GM21717 (cell line): ENCODE results near the gene SIRT7.

ENCODE experiments used
- ATAC-seq: cut with Tn5 transposase; IDR thresholded peaks from one replicate; pipeline ENCODE4 v1.9.1; 2021; ENCODE audit warnings: mild to moderate bottlenecking, moderate library complexity; ENCODE audit not compliant: unreplicated experiment

Gene SIRT7

GRCh38 chr17:81933178-81933699 is 15.3 kb upstream of the SIRT7 start:
- no peak for ATAC-seq

- ATAC-seq = no peak
Measured at GRCh38 chr17:81932333-81932983, 14.5 kb upstream of the SIRT7 start.

GRCh38 chr17:81931557-81932332 is 13.8 kb upstream of the SIRT7 start:
- ATAC-seq = no peak

GRCh38 chr17:81931189-81931556 is 13.2 kb upstream of the SIRT7 start:
- no peak for ATAC-seq

GRCh38 chr17:81930142-81931125 is 12.5 kb upstream of the SIRT7 start:
- ATAC-seq = no peak

GRCh38 chr17:81929253-81930141 is 11.5 kb upstream of the SIRT7 start:
- no peak for ATAC-seq

- no peak for ATAC-seq
Measured at GRCh38 chr17:81928544-81929252, 10.7 kb upstream of the SIRT7 start.

- ATAC-seq = peak; percentile 46
Measured at GRCh38 chr17:81927653-81928543, 9.9 kb upstream of the SIRT7 start, which contains the start of gene MAFG. TSS of gene MAFG (minus strand) at chr17:81927735. CDS start at chr17:81923185, 4,550 bp downstream.

GRCh38 chr17:81927152-81927652 is 9.2 kb upstream of the SIRT7 start:
- ATAC-seq = no peak

GRCh38 chr17:81926451-81927151 is 8.6 kb upstream of the SIRT7 start:
- no peak for ATAC-seq

- ATAC-seq = no peak
Measured at GRCh38 chr17:81925860-81926450, 8.0 kb upstream of the SIRT7 start.

- no peak for ATAC-seq
Measured at GRCh38 chr17:81924557-81925532, 6.9 kb upstream of the SIRT7 start.

- no peak for ATAC-seq
Measured at GRCh38 chr17:81923302-81924260, 5.6 kb upstream of the SIRT7 start.

- no peak for ATAC-seq
Measured at GRCh38 chr17:81922566-81923301, 4.8 kb upstream of the SIRT7 start.
